Activated CD4-positive, alpha-beta T cell treated with anti-CD3 and anti-CD28 coated beads, Interleukin-2, amount 50 U/mL, for 4 hours (primary cell): ENCODE results near the gene KIF3A.

Experiments
- DNase-seq, 2 experiments: peaks; one replicate each; pipeline ENCODE4 v3.0.0-alpha.2; 2020

The KIF3A gene

DNA sequence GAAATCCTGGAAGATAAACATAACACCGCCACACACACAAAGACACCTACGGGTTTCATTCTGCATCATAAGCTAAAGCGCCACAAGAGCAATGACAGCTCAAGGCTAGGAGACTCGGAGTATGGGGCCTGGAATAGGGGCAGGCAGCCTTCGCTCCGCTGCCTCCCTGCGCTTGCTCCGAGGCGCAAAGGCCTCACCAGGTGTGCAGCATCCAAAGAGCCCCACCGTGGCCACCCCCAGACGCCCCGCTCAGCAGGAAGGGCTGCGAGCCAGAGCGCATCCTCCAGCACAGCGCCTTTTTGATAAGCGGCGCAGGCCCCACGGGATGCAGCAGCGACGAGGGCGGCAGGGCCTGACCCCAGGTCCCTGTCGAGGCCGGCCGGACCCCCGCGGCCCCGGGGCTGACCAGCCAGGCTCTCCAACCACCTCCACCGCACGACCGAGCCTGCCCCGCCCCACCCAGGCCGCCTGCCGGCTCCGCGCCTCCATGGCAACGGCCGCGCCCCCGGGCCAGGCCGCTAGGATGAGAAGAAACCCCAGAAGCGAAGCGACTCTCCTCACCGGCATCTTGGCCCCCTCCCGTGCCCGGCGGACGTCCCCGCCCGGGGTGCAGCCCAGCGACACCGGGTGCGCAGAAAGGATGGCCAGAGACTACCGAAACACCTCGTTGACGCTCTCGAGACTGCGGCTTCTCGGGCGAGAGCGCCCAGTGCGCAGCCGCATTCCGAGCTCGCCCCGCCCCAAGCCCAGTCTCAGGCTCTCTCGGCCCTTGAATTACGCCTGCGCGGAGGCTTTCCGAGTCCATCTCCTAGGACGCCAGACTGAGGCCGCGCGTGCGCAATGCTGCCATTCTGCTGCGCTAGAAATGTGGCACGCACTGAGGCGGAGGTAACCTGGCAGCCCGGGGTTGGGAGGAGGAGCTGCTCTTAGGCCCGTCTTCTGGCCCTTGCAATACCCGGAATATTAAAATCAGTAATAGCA is at the start of gene KIF3A:
Gene KIF3A, minus strand, starts transcription at position 694 of the 981 bp plus-strand sequence. Its CDS starts 127 bp downstream, at position 567.
- DNase-seq, result peak; percentile 99

DNA sequence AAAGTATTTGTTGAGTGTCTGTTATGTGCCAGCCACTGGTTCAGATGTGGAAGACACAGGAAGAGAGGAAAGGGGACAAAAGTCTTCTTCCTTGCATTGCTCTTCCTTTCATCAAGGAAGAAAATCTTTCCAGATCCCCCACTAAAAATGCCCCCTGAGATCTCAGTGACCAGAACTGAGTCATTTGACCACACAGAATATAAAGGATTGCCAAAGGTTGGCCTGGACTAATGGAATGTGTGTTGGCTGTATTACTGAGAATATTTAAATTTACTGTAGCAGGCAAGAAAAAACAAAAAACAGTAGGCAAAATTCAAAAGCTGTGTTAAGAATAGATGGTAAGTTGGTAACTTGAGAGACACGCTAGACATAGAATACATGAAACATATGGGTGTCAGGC is 49.7 kb upstream of the KIF3A start:
- DNase-seq, result no peak

DNA sequence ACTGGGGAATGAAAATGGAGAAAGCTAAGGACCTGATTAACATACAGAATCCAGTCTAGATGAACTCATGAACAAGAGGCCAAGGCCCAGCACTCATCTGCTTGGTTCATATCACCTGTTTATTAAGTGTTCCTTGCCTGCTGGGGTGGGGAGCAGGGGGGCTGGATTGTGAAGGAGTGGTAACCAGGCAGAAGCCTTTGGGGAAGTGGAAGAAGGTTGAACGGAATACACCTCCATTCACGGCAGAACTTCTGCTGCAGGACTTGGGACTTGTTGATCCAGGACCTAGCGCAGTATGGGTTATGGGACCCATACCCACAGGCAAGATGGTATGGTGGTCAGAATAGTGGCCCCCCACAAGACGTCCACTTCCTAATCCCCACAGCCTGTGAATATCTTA is 48.5 kb upstream of the KIF3A start:
- no peak for DNase-seq

DNA sequence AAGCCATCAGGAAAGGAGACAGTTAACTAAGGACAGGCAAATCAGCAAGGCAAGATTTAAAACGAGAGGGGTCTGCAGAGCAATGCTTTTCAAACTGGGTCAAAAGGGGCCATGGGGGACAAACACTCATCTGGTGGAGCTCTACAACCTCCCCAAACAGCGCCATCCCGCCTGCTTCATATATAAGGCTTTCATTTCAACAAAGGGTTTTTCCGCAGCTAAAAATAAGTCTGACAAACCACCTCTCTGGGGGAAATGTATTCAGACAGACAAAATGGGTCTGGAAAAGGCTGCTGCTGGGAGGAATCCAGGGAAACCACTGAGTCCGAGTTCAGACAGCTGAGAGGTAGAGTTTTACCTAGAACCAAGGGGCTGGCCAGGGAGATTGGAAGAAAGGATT is 48.0 kb upstream of the KIF3A start:
- DNase-seq, result no peak

DNA sequence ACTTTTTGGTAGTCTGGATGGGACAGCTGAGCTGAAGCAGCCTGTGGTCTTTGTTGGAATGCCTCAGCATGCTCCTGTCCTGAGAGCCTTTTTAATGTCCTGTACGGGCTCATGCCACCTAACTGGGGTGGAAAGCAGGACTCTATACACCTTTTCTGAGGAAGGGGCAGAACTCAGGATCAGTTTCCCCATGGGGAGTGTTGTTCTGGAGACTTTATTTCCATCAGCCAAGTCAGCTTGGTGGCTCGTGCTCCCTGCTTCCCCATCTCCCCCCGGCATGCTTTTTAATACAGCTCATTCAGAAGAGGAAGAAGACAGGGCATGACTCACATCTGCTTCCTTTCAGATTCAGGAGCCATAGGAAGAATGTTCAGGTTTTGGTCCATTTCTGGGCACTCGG is 44.8 kb upstream of the KIF3A start:
- no peak for DNase-seq

DNA sequence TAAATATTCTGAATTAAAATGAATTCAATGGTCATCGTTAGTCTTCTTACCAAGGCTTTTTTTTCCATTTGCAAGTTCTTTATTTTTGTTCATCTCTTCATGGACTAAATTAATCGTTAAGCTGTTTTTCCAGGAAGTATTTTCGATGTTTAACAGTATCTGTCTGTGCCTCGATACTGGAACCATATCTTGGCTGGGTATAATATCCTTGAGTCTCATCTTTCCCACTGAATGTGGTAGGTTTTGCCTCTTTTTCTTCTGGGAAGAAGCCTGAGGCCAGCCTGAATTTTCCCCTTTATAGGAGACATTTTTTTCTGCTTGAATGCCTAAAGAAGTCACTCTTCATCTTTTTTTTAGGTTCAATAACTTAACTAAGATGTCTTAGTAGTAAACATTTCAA is 43.7 kb upstream of the KIF3A start:
- DNase-seq, result no peak

DNA sequence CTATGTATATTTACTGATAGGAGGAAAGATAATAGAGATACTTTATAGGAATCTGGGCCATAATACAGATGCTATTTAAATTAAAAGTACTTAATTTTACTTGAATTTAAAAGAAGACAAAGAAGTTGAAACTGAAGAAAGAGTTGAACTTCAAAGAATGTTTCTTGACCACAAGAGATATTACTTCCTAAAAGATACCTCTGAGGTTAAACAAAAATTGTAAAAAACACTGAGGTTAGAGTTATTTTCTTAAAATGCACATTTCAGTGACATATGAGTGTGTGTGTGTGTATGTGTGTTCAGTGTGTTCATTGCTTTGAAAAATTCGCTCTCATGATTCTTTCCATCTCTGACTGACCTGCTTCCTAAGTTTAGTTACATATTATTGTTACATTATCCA is 43.2 kb upstream of the KIF3A start:
- no peak for DNase-seq

DNA sequence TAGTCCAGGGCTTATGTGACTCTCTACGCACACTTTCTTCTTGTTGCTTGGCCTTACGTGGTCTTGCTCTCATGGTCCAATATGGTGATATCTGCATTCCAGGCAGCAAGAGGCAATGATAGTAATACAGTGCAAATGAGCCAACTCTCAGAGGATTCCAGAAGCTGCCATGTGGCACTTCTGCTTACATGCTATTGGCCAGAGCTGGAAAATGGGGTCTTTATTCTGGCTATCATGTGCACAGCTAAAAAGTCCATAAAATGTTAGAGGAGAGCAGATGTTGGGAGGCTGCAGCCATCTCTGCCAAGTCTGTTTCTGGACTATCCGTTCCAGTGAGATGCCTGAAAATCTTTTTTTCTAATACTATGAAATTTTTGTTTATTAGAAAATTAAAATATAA is 42.6 kb upstream of the KIF3A start:
- no peak for DNase-seq

DNA sequence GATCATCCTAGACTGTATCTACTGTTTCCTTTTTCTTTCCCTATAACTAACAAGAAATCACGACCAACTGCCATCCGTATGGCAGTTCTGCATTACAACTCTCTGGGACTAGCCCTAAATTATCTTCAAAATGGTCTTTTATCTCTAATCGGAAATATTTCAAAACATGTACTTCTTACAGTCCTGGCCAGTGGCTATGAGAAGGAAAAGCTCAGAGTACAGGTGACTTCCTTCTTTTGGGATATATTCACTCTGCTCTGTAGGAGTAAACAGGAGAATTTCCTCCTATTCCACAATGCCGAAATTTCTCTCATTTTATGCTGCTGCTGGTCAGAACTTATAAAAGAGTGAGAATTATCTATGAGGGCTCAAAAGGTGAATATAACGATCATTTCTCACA is 41.5 kb upstream of the KIF3A start:
- no peak for DNase-seq

DNA sequence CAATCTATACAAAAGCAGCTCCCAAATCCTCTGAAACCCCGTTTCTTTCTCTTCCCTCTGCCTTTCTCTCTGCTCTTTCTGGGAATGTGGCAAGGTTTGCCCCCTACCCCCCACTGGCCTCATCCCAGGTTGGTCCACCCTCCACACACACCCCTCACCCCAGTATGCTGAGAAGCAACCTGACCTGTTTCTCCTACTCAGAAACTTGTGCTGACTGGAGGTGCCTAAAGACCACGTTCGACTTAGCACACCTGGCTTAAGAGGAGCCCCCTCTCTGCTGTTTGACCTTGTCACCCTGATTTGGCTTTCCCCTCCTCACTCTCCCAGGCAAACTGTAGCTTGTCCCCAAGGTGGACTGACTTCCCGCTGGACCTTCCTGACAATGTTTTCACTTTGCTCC is 40.8 kb upstream of the KIF3A start:
- no peak for DNase-seq

DNA sequence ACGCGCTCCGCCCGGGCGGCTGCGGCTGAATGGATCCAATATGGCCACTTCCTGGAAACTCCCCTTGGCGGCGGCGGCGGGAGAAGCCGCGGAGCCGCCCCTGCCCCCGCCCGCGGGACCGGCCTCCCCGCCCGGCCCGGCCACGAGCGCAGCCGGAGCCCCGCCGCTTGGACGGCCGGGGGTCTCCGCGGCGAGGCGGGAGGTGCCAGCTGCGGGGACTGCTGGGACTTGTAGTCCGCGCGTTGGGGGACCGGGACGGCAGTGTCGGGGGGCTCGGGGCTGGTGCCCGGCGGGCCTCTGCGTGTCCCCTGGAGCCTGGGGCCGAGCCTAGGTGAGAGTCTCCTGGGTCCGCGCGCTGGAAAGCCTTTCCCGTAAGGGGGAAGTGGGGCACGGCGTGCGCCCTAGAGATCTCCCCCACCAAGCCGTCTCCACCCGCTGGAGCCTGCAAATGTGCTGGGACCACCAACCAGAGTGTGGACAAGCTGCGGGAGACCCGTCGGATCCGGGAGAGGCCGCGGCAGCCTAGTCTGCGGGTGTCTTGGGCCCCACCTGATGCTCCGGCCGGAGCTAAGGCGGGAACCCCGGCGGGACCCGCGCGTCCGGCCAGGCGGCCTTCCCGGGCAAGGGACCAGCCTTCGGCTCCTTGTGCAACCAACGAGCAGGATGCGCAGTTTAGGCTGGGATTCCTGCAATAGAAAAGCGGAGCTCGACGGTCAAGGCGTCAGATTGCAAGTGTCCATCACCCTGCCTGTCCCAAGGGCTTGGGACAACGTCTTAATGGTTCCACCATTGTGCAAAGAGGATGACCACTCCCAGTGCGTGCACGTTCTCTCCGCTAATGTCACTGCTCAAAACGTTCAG is 40.1 kb upstream of the KIF3A start, which contains the start of gene SEPTIN8:
Gene SEPTIN8, minus strand, starts transcription at position 31 of the 861 bp plus-strand sequence. CDS start 102 bp downstream, outside the sequence.
- DNase-seq, result no peak

DNA sequence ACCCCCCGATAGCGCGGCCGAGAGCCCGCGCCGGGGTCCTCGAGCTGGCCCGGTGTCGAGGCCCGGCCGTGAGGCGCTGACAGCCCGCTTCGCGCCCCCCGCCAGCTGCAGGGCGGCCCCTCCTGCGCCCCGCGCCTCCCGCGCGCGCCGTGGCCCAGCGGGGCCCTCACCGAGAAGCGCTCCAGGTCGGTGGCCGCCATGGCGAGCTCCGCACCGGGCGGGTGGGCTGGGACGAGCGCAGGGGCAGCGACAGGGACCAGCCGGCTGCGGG is 39.5 kb upstream of the KIF3A start:
- no peak for DNase-seq

DNA sequence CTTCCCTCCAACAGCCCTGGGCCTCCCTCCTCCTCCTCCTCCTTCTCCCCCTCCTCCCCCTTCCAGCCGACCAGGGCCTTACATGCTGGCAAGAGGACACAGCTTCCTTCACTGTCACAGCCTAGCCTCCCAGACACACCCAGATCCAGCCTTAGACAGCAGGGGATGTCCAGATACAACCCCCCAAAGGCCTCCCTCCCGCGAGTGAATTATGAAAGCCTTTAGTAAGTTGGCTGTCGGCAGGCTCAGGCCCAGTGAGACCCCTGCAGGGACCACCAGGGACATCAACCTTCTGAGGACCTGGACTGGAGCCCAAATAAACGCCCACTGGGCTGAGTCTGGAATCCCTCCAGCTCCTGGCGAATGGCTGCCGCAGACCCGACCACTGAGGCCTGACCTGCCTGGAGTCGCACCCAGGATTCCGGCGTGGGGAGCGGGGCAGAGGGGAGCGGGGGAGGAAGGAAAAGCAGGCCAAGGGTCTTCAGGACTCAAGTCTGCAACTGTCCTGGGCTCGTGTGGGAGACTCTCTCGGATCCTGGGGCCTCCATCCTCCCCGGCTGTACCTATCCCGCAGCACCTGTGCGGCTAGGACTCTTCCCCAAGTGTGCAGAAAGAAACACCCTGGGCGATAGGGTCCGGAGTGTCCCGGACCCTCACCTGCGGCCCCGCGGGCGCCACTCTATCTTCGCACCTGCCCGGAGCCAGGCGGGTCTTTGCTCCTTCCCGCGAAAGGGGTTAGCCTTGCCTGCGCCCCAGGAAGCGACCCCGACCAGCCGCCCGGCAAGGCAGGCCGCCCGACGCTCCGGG is 39.0 kb upstream of the KIF3A start:
- no peak for DNase-seq

DNA sequence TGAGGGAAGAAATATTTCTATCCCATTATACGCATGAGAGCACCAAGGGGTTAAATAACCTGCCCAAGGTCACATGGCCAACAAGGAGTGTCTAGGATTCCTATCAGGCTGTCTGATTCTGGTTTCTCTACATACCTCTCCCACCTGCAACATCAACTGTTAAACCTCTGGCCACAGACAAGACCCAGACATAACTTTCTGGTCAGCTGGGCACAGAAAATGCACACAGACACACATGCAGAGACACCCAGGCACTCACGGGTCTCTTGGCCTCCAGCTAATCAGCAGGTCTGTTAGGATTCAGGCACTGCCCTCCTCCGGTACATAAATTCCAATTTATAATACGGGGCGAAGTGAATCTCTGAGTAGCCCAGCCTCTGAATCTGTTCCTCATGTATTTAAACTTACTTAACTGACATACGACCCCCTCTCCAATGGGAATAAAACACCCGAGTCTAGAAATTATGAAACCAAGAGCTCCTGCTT is 38.2 kb upstream of the KIF3A start:
- DNase-seq, result no peak

DNA sequence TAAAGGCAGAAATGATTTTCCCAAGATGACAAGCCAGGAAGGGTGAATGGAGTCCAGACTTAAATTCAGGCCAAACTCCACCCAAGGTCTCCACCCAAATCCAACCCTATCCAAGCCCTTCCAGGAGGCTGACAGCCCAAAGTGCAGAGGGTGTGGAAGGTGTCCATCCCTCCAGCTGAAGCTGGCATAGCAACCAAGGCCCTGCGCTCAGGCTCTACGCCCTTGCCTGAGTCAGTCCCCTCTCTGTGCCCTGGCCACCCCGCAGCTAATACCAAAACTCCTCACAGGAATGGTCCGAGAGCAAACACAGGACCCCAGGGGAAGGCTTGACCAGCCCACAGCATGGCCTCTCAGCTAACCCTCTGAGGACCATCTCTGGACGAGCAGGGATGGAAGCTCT is 37.5 kb upstream of the KIF3A start:
- DNase-seq, result no peak

DNA sequence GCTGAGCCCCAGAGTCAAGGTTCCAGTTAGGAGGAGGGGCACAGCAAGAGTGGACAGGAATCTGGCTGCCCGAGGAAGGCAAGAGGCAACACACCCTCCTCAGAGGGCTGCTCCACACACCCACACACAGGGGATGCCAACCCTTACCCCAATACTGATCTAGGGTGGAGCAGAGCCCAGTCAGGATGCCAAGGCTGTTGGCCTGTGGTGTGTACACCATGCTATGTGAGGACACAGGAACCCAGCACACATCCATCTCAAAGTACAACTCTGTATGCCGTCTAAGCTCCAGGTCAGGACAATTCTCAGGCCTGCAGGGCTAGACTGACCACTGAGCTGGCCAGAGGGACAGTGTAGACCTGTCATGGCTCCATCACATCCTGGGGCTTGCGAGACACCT is 37.1 kb upstream of the KIF3A start:
- no peak for DNase-seq

DNA sequence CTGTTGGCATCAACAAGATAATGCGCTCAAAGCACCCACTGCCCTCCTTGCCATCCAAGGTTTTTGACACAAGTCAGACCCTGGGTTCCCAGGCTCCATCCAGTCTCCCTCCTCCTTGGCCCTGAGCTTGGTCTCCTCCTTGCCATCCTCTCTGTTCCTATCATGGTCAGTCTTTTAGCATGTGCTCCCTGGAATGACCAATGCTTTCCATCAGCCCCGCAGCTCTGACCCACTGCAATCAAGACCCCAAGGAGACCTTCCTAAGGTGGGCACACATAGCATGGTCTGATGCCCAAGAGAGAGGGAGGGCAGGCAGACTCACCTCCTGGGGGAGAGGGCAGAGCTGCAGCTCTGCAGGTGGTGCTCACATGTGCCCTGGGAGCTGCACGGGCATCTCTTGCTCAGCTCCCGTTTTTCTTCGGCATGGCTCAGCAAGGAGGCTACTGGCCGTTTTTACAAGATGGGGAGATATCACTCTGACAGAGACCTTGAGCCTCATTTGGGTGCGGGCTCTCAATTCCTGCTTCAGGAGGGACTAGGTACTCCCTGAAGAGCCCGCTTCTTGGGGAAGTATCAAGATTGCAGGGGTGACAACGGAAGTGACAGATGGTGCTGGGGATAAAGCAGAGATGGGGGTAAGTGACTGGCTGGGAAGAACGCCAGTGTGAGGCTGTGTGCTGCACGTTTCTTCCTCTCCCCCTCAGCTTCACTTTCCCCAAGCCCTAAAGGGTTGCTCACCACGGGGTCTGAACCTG is 36.4 kb upstream of the KIF3A start:
- no peak for DNase-seq

DNA sequence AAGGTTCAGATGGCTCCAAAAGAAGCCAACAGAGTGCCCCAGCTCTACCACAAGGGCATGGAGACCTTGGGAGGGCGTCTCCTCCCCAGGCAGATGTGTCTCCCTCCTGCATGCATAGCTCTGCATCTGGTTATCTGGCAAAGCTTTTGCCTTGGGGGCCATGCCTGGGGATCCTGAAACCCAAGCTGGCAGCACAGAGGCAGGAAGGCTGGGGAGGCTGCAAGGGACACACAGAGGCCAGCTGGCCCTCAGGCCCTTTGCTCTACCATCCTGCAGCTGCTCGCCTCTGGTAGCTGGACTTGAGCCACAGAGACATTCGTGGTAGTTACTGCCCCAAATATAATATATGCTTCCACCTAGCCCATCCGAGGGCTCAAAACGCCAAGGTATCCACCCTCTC is 35.8 kb upstream of the KIF3A start:
- DNase-seq, result no peak

DNA sequence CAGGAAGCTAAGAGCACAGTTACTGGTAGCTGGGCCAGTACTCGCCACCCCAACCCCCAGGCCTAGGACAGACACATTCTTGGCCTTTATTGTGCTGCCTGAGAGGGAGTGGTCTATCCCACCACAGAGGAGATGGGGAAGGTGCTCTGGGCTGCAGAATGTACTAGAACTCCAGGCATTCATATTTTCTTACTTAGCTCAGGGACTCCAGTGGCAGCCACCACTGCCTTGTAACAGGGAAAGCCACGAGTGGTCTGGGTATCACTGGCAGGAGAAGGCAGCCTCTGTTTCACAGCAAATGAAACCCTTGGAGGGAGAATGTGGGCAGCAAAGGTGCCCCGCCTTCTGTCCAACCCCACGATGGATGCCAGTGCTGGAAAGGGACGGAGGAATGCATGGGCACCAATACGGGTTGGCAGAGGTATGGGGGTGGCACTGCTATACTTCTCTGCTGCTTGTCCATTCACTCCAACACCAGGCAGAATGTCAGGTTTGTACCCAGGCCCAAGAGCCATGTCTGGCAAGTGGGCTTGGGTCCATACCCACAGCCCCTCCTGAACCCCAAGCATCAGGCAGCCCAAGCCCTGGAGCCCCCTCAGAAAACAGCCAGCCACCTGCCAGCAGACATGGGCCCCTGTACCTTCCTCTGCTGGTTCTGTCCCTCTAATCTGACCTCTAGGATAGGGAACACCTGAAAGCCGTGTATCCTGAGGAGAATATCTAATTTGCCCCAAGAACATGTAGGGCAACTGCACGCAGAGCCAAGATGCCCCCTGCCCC is 35.1 kb upstream of the KIF3A start:
- DNase-seq, result no peak

DNA sequence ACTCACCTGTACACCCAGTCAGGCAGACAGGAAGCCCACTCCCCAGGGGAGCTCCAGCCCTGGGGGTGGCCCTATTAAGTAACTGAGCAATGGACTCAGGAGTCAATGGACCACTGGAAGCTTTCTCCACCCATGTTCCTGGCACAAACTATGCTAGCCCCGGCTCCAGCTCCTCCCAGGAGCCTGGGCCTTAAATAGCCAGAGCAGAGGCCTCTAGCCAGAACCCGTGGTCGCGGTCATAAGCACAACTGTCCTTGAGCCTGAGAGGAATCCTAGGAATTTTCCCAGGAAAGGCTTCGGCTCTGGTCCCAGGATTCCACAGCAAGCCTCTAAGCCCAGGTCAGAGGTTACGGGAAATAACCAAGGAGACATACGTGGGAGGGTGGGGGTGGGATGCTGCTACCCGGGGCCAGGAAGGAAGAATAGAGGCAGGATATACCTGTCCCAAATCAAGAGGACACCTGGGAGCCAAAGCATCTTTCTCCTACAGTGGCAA is 34.2 kb upstream of the KIF3A start:
- DNase-seq, result no peak

DNA sequence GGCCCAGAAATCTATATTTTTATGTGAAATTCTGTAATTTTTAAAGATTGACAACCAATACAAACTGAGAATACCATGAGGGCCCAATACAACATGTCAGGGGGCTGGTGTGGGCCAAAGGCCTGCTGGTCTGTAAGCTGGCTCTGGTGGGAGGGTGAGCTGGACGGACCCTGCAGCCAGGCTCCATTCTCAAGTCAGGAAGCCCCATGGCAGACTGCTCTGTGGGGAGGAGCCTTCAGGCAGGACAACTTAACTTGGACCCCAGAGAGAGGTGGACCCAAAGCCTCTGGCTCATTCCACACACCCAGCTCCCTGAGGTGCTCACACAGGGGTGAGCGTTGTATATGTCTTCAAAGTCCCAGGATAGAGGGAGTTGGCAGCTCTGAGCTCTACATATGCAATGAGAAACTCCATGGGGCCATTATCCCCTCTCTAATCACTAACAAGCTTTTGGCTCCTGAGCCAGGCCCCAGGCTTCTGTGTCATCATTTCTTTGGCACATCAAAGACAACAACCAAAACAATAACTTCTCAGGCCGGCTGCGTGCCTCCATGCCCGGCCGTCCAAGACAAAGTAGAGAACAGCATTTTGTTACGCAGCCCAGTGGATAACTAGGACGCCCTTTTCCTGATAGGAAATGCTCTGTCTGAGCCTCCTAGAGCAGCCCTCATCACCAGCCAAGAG is 33.3 kb upstream of the KIF3A start:
- no peak for DNase-seq
